ENCODE results near the gene PALLD.

The PALLD gene

DNA sequence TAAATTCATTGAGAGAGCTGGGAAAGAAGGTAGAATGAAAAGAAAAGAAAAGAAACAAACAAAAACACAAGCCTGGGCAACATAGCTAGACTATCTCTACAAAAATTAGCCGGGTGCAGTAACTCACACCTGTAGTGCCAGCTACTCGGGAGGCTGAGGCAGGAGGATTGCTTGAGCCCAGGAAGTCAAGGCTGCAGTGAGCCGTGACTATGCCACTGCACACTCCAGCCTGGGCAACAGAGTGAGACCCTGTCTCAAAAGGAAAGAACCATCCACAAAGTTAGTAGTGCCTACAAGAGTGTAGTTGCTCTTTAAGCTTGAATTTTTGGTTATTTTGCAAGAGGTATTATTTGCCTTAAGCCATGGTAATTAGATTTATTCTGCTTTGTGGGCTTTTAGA lies 355.5 kb downstream of the PALLD start:
- DNase-seq (ENCODE audit: low read depth in 2 of 2), result no peak

DNA sequence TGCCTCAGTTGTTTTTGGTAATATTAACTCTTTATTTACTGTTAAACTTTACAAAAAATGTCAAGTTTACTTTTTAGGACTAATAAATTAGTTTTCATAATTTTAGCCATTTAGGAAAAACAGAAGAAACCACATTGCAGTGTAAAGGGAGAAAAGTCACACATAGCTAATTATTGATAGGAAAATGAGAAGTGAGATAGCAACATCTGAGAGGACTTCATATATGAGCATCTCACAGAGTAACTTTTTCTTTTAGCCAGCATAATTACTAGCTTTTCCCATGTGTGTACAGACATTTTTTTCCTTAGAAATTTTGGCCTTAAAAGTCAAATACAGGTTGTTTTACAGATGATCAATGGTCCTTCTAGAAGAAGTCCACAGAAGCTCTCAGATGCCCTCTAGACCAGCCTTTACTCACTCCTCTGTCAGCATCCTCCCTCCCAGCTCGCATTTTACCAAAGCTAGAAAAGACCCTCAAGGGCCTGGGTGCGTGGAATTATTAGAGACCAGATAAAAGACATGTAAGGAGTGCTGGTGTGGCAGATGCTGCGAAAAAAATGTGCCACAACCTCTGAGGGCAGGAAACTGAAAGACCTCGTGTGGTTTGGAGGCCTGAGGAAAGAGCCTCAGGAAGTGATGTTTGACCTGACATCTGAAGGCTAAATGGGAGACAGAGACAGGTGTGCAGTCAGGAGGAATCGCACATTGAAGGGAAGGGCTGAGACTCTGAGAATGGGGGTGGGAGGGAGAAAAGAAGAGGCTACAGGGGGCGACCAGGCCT lies 356.3 kb downstream of the PALLD start:
- DNase-seq (ENCODE audit: low read depth in 2 of 2), result no peak

DNA sequence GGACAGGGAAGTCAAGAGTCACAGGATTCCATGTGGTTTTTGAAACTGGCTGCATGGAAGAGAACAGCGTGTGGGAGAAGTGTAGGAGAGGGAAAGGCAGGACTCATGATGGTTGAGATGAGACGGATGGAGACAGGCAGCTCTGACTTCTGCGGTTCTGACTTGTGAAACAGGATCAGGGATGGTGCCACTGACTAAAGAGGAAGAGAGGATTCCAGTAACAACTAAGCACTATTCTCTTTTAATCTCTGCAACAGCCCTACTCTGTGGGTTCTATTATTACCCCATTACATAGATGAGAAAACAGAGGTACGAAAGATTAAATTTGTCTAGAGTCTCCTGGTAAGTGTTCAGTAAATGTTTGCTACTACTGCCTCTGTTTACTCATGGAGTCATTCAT lies 356.9 kb downstream of the PALLD start:
- no peak for DNase-seq (ENCODE audit: low read depth in 2 of 2)

GRCh38 chr4:168854350-168854921 lies 357.6 kb downstream of the PALLD start:
- no peak for DNase-seq (ENCODE audit: low read depth in 2 of 2)

DNA sequence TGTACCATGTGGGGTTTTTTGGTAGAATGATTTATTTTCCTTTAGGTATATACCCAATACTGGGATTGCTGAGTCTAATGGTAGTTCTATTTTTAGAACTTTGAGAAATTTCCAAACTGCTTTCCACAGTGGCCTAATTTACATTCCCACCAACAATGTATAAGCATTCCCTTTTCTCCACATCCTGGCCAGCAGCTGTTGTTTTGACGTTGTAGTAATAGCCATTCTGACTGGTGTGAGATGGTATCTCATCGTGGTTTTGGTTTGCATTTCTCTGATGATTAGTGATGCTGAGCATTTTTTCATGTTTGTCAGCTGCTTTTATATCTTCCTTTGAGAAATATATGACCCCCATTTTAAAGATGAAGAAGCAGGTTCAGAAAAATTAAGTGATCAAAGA lies 359.5 kb downstream of the PALLD start:
- no peak for DNase-seq (ENCODE audit: low read depth in 2 of 2)

GRCh38 chr4:168857009-168857408 lies 360.2 kb downstream of the PALLD start:
- no peak for DNase-seq (ENCODE audit: low read depth in 2 of 2)

DNA sequence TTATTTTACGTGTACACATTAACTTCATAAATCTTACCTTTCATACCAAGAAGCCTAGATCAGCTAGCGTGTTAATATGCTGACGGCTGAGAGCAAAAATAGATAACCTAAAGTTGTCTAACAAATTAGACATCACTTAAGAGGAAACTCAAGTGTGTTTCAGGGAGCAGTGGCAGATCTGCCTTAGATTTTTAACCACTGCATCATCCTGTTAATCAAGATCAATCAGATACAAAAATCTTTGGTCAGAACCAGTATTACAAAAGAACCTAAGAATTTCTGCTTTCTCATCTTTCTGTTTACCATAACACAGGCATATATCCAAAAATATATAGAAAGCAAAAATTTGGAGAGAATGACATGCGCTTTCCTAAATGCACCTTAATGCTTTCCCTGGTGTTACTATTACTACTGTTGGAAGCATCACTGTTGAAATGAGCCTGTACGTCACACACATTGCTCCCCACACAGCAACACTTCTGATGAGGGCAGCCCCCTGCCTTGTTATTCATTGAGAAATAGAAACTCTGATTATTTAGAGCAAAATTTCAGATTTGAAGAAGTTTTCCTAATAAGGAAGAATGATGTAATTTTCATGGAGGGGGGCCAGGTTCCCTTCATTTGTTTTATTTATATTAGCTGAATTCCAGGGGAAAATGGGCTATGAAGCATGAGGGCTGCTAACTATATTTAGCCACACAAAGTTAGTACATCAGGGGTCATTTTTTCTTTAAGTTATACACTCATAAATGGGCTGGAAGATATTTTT lies 360.9 kb downstream of the PALLD start:
- DNase-seq (ENCODE audit: low read depth in 2 of 2), result no peak

GRCh38 chr4:168859100-168859499 lies 362.2 kb downstream of the PALLD start:
- DNase-seq (ENCODE audit: low read depth in 2 of 2), result no peak

DNA sequence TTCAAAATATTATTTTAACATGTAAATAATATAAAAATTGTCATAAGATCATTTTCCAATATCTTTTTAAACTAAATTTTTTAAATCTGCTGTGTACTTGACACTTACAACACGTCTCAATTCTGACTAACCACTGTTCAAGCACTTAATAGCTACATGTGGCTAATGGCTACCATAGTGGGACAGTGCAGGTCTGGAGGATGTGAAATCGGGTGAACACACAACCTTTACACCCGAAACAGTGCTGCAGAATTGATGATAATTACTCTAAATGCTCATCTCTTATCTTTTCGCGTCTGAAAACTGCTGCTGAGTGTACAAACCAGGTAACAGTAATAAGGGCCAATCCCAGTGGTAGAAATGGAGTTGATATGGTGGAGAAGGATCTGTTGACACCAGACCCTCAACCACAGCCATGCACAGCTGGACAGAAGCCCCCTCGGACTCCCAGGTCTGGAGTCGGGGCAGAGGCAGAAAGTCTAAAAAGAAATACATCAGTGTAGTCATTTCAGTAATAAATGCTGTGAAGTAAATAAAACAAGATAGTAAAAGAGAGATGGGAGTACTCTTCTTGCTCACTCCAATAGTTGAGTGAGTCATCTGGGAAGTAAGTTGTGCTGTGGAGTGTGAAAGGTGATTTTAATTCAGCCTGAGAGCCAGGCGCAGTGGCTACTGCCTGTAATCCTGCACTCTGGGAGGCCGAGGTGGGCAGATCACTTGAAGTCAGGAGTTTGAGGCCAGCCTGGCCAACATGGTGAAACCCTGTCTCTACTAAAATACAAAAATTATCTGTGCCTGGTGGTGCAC lies 363.2 kb downstream of the PALLD start:
- DNase-seq (ENCODE audit: low read depth in 2 of 2), result no peak

DNA sequence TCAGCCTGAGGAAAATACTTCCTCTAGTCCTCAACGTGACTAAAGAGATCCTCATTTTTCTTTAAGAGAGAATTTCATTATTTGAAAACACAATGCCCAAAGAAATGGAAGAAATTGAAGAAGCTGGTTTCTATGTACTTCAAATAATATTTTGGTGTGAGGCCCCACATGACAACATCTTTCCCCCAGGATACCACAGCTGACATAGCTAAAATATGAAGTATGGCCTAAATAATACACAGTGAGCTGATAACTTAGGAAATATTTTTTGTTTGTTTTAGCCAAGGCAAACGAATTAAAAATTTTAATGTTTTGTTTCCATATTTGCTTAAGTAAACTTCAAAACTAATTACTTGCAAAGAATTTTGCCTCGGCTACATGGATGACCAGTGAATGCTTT lies 364.0 kb downstream of the PALLD start:
- DNase-seq (ENCODE audit: low read depth in 2 of 2), result no peak

GRCh38 chr4:168863719-168864647 lies 367.1 kb downstream of the PALLD start:
- DNase-seq (ENCODE audit: low read depth in 2 of 2), result no peak

DNA sequence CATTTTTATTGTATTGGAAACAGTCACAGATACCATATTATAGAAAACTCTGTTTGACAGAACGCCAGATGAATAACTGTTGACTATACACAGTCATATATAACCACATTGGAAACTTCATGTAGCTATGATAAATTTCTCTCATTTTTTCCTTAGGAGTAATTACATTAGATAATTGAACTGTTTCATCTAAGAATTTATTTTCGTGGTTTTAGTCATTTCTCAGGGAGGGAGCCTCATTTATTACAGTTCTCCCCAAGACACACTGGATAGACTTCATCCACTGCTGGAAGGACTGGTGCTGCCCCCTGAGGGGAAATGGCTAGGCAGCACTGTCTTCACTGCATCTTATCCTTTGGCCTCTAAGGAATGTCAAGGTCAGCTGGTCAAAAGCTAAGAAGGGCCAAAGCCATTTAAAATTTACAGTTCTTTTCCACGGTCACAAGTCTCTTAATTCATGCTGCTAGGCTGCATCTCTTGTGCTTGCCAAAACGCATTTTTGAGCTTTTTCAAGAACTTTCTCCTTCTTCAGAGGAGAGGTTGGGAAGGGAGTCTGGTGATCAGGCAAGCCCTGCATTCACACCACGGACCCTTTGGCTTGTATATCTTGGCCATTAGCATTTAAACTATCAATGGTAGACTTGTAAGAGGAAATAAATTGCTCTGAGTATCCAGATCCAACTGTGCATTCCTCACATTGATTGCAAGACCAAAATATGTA lies 368.1 kb downstream of the PALLD start:
- DNase-seq (ENCODE audit: low read depth in 2 of 2), result no peak

- DNase-seq (ENCODE audit: low read depth in 2 of 2), result no peak
Measured at GRCh38 chr4:168865854-168866253, 369.0 kb downstream of the PALLD start.

GRCh38 chr4:168866635-168867034 lies 369.8 kb downstream of the PALLD start:
- DNase-seq (ENCODE audit: low read depth in 2 of 2), result no peak

DNA sequence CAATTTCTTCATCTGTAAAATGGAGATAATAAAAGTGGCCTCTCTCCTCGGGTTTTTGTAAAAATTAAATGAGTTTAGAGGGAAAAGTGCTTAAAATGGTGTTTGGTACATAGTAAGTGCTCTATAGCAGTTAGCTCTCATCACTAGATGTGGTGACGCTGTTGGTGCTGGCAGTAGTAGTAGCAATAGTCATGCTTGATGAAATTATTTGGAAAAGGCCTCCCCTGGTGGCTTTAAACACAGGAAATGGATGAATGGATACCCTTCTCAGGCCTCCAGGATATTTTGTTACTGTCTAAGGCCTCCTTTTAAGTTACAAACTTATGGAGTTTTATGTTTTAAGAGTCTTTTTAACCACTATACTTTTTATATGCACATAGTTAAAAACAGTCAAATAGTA lies 370.3 kb downstream of the PALLD start:
- no peak for DNase-seq (ENCODE audit: low read depth in 2 of 2)

DNA sequence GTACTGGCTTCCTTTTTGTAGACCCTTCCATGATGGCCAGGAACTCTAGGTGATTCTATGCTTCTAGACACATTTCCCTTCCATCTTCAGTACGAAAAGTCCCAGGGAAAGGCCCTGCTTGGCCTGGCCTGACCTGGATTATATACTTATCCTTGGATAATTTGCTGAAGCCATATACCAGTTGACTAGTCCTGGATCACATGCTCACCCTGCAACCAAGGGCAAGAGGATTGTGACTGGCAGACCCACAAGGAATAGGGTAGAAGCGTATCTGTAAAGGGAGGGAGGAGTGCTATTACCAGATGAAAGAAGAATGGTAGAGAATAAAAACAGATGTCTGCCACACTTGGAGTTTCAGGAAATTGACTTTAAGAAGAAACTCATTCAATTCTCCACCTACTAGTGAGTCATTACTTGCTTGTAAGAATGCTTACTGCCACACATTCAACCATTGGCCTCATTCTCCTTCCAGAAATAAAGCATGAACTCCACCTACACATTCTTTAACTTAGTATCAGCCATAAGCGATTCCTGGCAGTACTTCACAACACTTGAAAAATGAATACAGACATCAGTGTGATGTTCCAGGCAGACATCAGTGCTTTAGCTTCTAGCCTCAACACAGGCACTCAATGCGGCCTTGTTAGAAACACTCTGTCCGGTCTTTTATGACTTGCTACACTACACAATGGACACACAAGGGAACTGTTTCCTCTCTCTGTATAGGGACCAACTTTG lies 371.4 kb downstream of the PALLD start:
- no peak for DNase-seq (ENCODE audit: low read depth in 2 of 2)

DNA sequence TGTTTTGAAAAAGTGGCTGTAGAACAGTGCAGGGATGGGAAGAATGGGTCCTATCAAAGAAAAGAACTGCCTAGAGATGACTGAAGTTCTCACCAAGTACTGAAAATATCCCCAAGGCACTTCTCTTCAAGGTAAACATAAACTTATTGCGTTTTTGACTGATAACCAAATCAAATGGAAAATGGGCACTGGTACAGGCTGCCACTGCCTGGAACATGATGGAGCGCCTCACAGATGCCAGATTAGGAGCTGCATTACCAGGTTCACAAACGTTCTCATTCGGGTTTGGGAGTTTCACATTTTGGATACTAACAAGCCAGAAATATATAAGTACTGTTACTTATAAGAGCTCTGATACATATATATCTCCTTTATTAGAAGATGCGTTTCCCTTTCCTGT lies 371.9 kb downstream of the PALLD start:
- DNase-seq (ENCODE audit: low read depth in 2 of 2), result no peak

DNA sequence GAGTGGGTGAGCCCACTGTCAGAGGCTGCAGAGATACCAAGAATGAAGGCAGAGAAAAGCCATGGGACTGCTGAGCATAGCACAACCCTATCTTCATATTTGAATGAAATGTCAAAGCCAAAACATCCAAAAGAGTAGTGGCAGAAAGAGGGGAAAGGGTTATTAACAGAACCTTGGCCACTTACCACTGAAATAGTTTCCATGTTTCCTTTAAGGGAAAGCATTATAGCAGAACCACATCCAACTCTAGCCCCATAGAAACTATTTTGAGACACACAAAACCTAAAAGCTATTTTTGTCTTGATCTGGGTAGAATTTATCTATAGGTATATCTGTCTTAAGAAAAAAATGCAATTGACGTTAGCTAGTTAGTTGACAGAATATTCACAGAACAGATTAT lies 373.2 kb downstream of the PALLD start:
- DNase-seq (ENCODE audit: low read depth in 2 of 2), result no peak

- no peak for DNase-seq (ENCODE audit: low read depth in 2 of 2)
Measured at GRCh38 chr4:168871632-168872031, 374.8 kb downstream of the PALLD start.

- DNase-seq (ENCODE audit: low read depth in 2 of 2), result no peak
Measured at GRCh38 chr4:168874083-168874482, 377.2 kb downstream of the PALLD start.
